Brain microvascular endothelial cell (primary cell): Measurements from ENCODE around the gene PRRG1.
"Not testable (repeated sequence)": the region's sequence is repeated elsewhere in the genome, so short reads cannot be mapped to it uniquely, and the experiment has no call there.

Experiments used
- DNase-seq: peaks from one replicate; pipeline ENCODE4 v3.0.0-alpha.2; 2020
- H3K27ac ChIP-seq: fragments of 250-450 bp; sonication (Bioruptor Pico); 2 replicates; pipeline ENCODE4 v1.5.1; 2020; ENCODE audit warnings: mild to moderate bottlenecking, moderate library complexity
- H3K27me3 ChIP-seq: fragments of 250-450 bp; sonication (Bioruptor Pico); replicated peaks from 2 replicates; pipeline ENCODE4 v1.5.1; 2020; ENCODE audit warnings: mild to moderate bottlenecking
- H3K36me3 ChIP-seq: fragments of 250-450 bp; sonication (Bioruptor Pico); replicated peaks from 2 replicates; pipeline ENCODE4 v1.5.1; 2020; ENCODE audit warnings: mild to moderate bottlenecking
- H3K4me3 ChIP-seq: 2 replicates; pipeline ENCODE4 v1.5.1; 2011; ENCODE audit warnings: low read depth, mild to moderate bottlenecking, control low read depth, low read length, moderate library complexity
- CTCF ChIP-seq: IDR thresholded peaks from 2 replicates; pipeline ENCODE4 v1.5.1; 2011; ENCODE audit warnings: low read depth, mild to moderate bottlenecking, moderate library complexity, low read length, control low read depth, inconsistent platforms; ENCODE audit errors: missing control alignments
- in situ Hi-C: cut with HindIII; loops from 2 replicates; pipeline ENCODE4 v1.10.0; 2017; ENCODE audit warnings: low sequenced_read_pairs, low pct_ligation_motif_present

Gene PRRG1

GRCh38 chrX:37420185-37420584 is 71.0 kb downstream of the PRRG1 start:
- no peak for DNase-seq
- in situ Hi-C loops = no loop called here

GRCh38 chrX:37420756-37421155 is 71.6 kb downstream of the PRRG1 start:
- Histone ChIP-seq H3K36me3 (no peaks in the 10 kb centered on the region), H3K4me3 (no peak overlapping the region), H3K27me3 (no peaks in the 10 kb centered on the region), H3K27ac (no peak overlapping the region)
- in situ Hi-C loops = no loop called here
- no peak for DNase-seq
- TF ChIP-seq CTCF = no peak

More at GRCh38 chrX:37420185-37420584, 71.0 kb downstream of the PRRG1 start:
- TF ChIP-seq CTCF = no peak
- no peak overlapping the region for H3K4me3 ChIP-seq
- H3K36me3 ChIP-seq = no peaks in the 10 kb centered on the region
- no peak overlapping the region for H3K27ac ChIP-seq
- H3K27me3 ChIP-seq = no peaks in the 10 kb centered on the region

DNA sequence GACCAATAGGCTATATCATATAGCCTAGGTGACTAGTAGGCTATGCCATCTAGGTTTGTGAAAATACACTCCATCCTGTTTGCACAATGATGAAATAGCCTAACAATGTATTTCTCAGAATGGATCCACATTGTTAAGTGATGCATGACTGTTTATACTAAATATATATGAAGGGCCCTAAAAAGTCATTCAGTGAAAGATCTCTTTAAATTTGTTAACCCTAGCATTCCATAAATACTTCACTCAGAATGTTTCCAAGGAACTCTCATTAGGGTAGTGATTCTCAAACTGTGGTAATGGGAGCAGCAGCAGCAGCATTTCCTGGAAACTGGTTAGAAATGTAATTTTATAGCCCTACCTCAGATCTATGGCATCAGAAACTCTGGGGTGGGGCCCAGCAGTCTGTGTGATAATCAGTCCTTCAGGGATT is 74.9 kb downstream of the PRRG1 start:
- no peaks in the 10 kb centered on the region for H3K27me3 ChIP-seq
- no peak overlapping the region for H3K4me3 ChIP-seq
- peak; percentile 40 for DNase-seq
- H3K36me3 ChIP-seq = no peaks in the 10 kb centered on the region
- H3K27ac ChIP-seq = peak overlapping the region; percentile 62
- in situ Hi-C loops = no loop called here
- no peak for TF ChIP-seq CTCF

DNA sequence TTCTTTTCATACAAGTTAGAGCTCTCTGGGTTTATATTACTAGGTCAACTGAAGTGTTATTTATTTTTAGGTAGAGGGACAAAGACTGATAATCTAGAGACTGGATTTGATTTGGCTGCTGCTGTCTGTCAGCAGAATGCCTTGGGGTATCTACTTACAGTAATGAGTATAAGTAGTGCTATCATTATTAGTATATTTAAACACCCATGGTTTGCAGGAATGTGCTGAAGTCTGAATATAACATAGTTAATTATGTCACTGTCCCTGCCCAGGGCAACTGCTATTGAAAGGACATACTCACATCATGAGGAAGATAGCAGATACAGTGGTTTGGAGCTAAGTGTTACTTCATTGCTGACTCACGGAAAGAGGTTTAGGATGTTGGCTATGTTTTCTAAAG is 76.2 kb downstream of the PRRG1 start:
- in situ Hi-C loops = no loop called here
- no peaks in the 10 kb centered on the region for H3K36me3 ChIP-seq
- H3K4me3 ChIP-seq = no peak overlapping the region
- H3K27ac ChIP-seq = peak overlapping the region; percentile 57
- no peak for TF ChIP-seq CTCF
- peak; percentile 40 for DNase-seq
- H3K27me3 ChIP-seq = no peaks in the 10 kb centered on the region

GRCh38 chrX:37428962-37429361 is 79.8 kb downstream of the PRRG1 start:
- DNase-seq, H3K27me3 ChIP-seq, H3K4me3 ChIP-seq, H3K36me3 ChIP-seq, H3K27ac ChIP-seq, in situ Hi-C loops: not testable (repeated sequence)

DNA sequence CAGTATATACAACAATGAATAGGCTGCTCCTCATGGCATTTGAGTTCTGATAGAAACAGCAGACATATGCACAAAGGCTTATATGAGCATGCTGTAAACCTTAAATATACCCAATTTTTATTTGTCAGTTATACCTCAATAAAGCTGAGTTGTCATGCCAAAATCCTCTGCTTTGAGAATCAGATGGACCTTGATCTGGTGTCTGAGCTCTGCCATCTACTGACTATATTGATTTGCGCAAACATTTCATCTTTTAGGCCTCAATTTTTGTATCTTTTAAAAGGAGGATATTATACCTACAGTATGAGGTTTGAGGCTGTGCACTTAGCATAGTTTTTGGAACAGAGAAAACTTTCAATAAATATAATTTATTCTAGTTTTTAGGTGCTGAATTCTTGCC is 85.2 kb downstream of the PRRG1 start:
- TF ChIP-seq CTCF = peak; percentile 18
- in situ Hi-C loops = no loop called here

DNA sequence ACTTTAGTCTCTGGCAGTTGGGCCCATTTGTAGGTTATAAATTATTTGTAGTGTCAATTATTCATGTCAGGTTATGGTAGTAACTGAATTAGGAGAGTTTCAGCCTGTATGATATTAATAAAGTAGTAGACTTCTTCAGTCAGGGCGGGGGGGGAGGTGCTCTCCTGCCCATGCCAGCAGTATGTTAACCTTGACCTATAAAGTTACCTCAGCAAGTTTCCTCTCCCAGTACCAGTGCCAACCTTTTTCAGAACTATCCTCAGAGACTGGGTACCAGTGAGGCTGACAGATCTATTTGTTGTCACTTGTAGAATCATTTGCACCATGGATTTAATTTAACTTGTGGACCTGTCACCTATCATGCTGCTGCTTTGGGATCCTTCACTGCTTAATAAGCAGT is 88.0 kb downstream of the PRRG1 start:
- Histone ChIP-seq H3K27ac (no peak overlapping the region), H3K36me3 (no peaks in the 10 kb centered on the region), H3K4me3 (no peak overlapping the region), H3K27me3 (no peaks in the 10 kb centered on the region)
- in situ Hi-C loops = no loop called here
- no peak for DNase-seq
- no peak for TF ChIP-seq CTCF

More for the DNA sequence above, 85.2 kb downstream of the PRRG1 start:
- Histone ChIP-seq H3K36me3 (no peaks in the 10 kb centered on the region), H3K27me3 (no peaks in the 10 kb centered on the region), H3K4me3 (no peak overlapping the region), H3K27ac (no peak overlapping the region)
- DNase-seq = no peak
